Measurements from ENCODE around the gene HTR3B.

GRCh38 chr11:113901141-113901540 lies 3.5 kb upstream of the HTR3B start:
- no peak for TF ChIP-seq CTCF (IDR thresholded peaks at IDR 0.05)
- no peak for TF ChIP-seq POLR2AphosphoS5 (IDR thresholded peaks at IDR 0.05)
- no peak for TF ChIP-seq POLR2A (IDR thresholded peaks at IDR 0.05; ENCODE audit: low read depth)
